NK-92 (cell line): ENCODE data around the gene ALDH1B1.

ENCODE experiments used
- DNase-seq: peaks from one replicate; lab custom pipeline; 2025; ENCODE audit not compliant: unreplicated experiment; lab: John Stamatoyannopoulos, UW

ALDH1B1 gene

DNA sequence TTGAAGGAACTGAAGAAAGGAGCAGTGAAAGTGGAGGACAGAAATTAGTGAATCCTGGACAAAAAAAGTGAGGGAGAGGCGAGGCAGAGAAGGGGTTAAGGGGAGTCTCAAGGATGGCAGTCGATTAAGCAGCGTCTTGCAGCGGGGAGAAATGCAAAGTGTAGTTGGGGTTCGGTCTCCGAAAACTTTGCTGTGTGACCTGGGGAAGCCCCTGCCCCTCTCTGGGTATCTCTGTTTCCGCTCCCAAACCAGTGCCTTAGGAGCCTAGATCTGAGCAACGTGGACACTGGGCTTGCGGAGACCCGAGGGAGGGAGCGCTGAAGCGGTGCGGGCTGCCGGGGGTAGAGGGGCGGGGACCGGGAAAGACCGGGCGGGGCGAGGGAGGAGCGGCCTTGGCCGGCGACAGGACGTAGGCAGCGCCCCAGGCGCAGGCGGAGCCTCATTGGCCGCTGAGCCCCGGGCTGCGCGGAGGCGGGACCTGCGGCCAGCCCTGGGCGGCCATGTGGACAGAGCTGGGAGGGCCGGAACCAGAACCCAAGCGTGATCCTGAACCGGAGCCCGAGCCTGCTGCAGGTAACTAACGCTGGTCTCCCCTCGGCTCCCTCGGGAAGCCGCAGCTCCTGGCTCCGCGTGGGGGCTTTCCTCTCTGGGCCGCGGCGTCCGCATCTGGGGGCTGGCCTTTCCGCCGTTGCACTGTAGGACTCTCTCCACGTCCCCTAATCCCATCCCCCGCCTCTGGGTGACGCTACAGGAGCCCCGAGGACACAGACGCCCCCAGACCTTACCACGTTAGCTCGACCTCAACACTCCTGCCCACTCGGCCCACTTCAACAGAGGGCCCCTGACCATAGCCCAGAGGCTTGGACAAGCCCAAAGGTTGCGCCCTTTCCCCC lies at the start of gene ALDH1B1:
Gene ALDH1B1, plus strand, starts transcription at position 468 of the 893 bp plus-strand sequence. CDS start 3,047 bp downstream, outside the sequence.
- DNase-seq: no peak

DNA sequence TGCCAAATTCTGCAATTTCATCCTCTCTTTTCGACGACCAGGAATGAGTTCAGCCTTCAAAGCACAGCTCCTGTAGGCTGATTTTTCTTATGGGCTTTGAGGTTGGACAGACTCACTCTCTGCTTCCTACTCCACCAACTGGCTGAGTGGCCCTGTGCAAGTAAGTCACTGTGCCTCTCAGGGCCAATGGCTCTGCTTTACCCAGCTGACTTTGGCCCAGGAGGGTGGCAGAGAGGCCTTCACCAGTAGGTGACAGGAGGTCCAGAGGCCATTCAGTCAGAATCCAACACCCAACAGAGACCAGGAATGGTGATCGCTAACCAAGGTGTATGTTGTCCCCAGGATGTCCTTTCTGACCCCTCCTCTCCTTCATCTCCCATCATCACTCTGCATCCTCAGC lies 49.5 kb upstream of the ALDH1B1 start:
- DNase-seq: no peak

DNA sequence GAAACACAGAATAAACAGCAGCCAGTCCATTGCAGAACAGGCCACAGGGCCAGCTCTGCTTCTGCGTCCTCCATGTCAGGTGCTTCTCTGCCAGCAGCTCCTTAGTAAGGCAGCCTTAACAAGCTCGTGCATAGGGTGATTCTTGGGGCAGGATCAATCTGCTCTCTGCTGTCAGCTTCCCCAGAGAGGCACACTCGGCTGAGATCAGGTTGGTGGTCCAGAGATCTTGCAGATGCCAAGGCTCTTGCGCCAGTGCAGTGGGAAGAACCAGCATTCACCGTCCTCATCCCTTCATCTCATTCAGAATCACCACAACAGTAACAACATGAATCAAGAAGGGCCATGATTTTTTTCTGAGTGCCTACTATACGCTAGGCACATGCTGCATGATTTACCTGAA lies 49.0 kb upstream of the ALDH1B1 start:
- DNase-seq: no peak

DNA sequence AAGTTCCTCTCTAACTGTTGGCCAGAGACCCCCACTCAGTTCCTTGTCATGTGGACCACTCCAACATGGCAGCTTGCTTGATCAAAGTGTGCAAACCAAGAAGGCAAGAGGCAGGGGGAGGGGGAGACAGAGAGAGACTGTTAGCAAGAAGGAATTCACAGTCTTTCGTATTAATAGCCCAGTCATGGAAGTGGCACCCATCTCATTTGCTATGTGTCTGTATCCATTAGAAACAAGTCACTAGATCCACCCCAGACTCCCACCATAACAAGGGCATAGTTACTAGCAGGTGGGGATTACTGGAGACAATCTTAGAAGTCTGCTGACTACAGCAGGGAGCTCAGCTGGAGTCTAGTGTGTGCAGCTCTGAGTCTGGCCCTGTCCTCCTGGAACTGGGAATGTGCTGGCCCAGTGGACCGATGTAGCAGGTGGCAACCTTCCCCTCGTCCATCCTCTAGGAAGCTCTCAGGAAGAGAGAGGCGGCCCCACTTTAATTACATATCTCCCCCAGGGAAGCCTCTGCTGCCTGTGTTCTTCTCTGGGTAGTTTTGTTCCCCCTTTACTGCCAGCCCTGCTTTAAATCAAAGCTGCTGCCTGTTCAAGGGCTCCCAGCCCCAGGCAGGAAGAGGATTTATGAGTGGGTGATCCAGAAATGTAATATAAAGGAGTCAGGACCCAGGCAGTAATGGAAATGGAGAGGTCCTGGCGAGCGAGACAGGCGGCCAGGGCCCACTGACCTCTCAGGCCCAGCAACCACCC lies 47.8 kb upstream of the ALDH1B1 start:
- no peak for DNase-seq

DNA sequence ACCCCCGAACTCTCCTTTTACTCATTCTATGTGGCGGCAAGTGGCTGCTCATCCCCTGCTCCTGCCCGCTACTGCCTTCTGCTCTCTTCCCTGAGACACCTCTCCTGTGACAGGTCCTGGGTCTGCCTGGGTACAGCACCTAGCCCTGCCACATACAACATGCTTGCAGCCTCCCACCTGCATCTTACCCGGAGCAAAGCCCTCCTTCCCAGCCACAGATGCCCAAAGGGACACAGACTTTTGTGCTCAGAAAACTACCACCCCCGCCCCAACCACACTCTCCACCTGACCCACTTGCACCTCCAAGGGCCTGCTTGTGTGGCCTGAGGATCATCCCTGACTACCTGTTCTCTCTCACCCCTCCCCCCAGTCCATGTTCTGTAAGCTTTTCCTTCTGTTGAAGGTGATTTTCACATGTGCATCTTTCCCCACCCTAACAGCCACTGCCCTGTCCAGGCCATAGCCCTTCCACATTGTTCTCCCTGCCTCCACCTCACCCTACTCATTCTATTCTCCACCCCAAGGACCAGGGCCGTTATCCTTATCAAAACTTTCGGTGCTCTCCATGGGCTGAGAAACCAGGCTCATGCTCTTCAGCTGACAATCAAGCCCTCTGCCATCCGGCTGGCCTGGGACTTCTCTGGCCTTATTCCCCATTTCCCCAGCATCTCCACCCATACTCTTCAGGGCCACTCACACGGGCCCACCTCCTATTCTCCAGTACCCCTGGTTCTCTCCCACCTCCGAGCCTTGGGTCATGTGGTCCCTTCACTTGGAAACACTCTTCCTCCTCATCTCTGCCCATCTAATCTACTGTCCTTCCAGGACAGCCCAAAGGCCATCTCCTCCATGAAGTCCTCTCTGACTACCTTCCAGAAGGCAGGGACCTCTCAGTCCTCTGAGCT lies 46.4 kb upstream of the ALDH1B1 start:
- DNase-seq: no peak

DNA sequence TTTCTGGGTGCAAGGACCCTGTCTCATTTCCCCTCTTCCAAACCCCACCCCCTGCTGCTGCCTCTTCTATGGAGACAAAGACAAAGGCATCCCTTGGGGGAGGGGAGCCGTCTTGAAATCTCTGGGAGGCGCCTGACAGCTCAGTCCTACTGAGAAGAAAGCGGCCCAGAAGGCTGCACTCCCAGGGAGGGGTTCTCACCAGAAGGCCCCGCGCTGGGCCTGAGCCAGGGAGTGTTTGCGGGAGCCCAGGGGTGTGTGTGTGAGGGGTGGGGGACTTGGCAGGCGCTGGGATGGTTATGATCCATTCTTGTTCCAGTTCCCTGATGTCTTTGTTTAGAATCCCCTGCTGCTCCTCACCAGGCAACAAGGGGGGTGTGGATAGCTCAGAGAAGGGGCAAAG lies 45.7 kb upstream of the ALDH1B1 start:
- DNase-seq: no peak

DNA sequence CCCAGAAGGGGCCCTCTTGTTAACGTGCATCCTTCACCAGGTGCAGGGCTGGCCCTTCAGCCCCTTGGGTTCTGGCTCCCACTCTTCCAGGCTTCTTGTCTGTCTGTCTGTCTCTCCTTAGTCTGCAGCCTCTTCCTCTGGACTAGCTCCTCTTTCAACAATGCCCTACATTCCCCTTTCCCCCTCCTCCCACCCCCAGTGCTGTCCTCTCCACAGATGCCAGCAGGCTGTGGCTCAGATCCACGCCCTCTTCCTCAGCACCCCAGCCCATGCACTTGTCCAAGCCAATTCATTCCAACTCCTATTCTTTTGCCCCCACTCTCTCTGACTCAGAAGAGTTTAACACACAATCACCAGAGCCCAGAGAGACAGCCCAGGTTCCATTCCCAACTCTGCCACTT lies 45.2 kb upstream of the ALDH1B1 start:
- DNase-seq: no peak

DNA sequence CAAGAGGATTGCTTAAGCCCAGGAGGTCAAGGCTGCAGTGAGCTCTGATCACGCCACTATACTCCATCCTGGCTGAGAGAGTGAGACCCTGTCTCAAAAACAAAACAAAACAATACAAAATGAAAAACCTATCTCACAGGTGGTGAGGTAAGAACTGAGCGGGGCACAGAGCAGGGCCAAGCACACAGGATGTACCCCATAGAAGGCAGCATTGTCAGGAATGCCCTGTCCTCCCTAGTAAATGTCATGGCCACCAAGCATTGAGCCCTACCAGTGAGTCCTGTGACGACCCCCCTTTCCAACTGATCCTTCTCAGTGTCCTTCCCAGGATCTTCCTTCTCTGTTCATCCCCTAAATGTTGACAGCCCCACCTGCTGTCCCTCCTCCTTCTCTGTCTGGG lies 44.6 kb upstream of the ALDH1B1 start:
- no peak for DNase-seq

DNA sequence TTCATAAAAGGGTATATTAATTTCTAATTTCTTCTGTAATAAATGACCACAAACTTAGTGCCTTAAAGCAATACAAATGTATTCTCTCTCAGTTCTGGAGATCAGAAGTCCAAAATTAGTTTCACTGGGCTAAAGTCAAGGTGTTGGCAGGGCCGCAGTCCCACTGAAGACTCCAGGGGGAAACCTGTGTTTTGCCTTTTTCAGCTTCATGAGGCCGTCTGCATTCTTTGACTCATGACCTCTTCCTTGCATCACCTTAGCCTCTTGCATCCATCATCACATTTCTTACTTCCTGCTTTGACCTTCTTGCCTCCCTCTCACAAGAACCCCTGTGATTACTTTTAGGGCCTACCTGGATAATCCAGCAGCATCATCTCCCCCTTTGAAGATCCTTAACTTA lies 42.0 kb upstream of the ALDH1B1 start:
- no peak for DNase-seq

DNA sequence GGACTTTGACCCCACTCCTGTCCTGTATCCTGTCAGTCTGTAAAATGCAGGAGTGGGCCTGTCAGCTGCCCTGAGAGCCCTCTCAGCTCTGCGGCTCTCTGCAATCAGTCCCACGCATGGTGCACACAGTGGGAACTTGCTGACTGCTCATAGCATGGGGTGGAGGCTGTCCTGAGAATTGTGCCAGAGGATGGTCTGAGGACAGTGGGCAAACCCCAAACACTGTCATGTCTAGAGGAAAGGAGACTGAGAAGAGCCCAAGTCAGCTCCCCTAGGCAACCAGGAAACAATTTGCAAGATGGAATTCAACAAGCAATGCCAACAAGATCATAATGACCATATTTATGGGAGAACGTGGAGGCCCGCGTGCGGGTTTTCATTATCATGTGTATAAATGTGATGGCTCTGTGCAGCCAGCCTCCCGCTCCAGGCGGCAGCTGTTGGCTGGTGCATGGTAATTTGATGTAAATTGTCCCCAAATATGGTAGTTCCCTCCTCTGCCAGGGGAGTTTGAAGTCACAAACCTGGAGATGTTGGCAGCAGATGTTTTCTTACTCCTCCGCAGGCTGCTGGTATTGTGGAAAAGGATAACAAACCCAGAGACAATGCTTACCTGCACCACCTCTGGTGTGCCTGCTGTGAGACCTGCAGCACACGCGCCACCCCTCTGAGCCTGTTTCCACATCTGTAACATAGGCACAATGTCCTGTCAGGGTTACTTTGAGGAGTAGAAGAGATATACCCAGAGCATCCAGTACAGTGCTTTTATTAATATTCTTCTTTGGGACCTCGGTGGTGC lies 39.8 kb upstream of the ALDH1B1 start:
- DNase-seq: no peak

DNA sequence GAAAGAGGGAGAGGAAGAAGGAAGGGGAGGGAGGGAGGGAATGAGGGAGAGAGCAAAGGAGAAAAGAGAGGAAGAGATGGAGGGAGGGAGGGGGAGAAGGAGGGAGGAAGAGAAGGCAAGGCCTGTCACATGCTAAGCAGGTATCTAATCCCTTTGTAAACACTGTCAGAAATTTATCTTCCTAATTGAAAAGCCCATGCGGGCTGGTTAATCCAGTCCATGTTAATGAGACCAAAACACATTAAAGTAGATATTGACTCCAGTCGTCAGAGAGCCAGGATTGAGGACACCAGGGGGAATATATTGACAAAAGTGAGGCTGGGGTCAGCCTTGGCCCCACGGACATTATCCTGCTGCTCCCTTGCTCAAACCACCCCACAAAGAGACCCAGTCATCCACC lies 37.4 kb upstream of the ALDH1B1 start:
- no peak for DNase-seq

DNA sequence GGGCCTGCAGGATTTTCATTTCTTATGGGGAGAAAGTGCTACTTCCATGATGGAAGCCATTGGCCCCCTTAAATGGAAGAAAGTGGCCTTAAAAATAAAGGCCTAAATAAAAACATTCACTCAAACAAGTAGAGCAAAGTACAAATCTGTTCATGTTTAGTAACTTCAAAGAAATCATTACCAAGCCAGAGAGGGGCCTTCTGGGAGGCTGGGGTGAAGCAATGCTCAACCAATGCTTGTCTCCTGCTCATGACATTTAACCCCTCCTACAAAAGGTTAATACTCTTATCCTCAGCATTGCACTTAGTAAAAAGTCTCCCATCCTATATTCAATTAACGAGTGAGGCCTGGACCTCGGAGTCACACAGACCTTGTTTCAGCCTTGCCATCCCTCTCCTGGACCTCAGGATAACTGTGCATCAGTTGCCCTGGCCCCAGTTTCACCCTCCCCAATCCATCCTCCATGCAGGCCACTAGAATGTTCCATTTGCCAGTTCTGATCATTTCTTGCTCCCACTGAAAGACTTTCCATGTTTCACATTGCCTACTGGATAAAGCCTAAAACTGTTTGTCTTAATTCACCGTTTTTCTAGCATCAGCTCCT lies 36.9 kb upstream of the ALDH1B1 start:
- DNase-seq: no peak

DNA sequence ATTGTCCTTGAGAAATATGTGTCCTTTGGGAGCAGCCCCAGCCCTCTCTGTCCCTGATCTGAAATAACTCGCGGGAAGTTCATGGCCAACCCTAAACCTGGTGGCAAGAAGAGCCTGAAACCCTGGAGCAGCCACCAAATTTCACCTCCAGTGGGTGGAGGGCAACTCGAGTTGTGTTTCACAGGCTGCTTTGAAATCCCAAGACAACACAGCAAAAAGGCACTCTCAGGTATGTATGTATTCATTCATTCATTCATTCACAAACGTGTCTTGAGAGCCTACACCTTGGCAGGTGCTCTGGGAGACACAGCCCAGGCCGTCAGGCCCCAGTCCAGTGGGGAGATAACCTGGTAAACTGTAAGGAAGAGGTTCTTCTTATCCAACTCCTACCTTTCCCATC lies 35.7 kb upstream of the ALDH1B1 start:
- no peak for DNase-seq

DNA sequence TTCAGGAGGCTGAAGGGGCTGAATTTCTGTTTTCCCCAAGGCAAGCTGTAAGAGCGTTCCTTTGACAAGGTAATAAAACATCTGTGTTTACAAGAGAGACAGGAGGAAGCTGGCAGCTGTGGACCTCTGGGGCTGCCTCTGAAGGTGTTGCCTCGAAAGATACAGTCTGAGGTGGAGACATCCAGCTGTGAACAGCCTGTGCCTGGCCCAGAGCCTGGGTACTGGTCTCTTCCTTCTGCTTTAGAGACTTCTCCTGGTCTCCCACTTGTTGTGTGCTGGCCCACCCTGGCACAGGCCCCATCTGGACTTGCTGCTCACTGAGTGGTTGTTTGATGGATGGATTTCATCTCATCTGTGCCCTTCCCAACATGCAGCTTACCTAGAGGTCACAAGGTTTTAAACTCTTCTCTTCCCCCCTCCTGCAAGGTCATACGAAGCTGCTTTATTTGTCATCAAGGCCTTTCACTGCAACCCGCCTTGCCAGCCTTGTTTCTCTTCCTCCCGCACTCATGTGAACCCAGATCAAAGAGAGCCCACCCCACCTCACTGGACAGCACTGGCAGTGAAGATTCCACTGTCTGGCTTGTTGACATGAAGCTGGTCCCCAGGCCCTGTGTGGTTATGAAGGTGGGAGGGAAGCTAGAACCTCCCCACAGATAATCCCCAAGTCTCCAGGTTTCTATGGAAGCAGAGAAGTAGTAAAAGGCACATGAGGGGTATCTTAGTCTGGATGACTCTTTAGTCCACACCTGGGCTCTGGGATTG lies 35.0 kb upstream of the ALDH1B1 start:
- no peak for DNase-seq

DNA sequence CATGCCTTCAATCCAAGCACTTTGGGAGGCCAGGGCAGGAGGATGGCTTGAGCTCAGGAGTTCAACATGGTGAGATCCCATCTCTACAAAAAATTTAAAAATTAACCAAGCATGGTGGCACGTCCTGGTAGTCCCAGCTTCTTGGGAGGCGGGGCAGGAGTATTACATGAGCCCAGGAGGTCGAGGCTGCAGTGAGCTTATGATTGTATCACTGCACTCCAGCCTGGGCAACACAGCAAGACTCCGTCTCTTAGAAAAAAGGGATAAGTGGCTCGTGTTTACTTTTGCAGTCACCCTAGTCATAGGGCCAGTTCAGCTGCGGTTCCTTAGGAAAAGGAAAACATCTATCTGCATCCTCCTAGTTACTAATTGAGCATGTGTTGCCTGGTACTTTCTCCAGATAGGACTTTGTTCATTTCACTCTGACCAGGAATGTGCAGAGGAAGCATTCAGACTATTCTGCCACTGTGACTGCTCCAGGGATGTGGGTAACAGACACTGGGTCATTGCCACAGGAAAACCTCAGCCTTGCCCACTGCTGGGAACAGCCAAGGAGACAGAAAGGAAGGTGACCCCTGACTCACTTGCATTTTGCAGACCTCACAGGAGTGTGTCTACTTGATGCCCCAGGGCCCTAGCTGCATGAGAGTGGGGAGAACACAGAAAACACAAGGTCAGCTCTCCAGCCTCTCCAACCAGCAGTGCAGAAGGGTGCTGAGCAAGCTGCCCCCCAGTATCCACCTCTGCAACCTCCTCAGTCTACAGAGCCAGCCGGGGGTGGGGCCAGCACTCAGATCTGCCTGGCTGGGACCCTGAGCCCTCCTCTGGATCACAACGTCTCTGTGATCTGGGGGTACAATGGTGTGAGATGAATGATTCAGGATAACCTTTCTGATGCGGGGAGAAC lies 33.9 kb upstream of the ALDH1B1 start:
- no peak for DNase-seq

DNA sequence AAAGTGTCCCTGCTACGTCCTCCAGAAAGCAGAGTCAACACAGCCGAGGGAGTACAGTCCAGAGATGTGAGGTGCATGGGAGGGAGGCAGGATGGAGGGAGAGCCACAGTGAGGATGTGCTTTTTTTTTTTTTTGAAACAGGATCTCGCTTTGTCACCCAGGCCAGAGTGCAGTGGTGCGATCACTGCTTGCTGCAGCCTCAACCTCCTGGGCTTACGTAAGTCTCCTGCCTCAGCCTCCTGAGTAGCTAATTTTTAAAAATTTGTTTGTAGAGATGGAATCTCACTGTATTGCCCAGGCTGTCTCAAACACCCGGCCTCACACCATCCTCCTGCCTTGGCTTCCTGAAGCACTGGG lies 33.2 kb upstream of the ALDH1B1 start:
- no peak for DNase-seq

DNA sequence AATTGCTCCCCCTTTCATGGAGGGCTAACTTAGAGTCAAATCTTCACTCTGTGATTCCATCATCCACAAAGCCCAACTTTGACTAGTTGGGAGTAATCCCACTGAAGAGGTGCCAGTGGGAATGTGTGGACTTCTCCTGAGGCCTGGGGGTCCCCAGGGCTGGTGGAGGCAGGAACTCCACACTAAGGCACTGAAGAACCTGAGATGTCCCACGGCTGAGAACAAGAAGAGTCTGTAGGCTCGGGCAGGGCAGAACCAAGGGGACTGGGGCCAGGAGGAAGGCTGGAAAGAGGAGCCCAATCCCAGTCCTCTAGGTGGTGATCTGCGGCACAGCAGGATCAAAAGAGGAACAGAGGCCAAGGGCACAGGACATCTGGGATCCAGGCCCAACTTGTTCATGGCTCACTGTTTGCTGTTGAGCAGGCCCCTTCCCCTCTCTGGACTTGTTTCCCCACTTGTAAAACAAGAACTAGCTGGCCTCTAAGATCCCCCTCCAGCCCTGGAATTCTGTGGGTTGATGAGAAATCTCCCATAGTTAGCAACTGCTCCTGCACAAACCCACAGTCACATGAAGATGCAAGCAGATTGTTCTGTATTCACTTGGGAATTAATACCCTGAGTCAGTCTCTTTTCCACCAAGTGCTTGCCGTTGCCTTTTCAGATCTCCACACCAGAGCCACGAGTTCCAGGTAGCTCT lies 32.7 kb upstream of the ALDH1B1 start:
- no peak for DNase-seq
